ENCODE measurements around the gene PTPRN2. TPM values are rescaled to one million over a fixed set of nuclear protein-coding genes. Genes with fewer than 3 reads are reported as not detected.

The PTPRN2 gene
- polyA plus RNA-seq, 1 of the 3 experiments (the other 2 are of a cell fraction), result 4.0 TPM

GRCh38 chr7:157770716-157771320 lies 816.8 kb downstream of the PTPRN2 start:
- TF ChIP-seq ELF1 (IDR thresholded peaks at IDR 0.05) (no peak), EZH2phosphoT487 (IDR thresholded peaks at IDR 0.05; ENCODE audit: borderline replicate concordance, low read depth) (no peak), MEF2A (IDR thresholded peaks at IDR 0.05; ENCODE audit: borderline replicate concordance, low read depth) (no peak), SIN3A (IDR thresholded peaks at IDR 0.05; ENCODE audit: borderline replicate concordance, low read depth, low read length) (no peak)
- H3K9me2 ChIP-seq, result no peaks in the 10 kb centered on the region
- H4K20me1 ChIP-seq (ENCODE audit: insufficient read depth), result no peaks in the 10 kb centered on the region
- no peaks in the 10 kb centered on the region; the same call in 1 of the 2 replicates for H3K9me3 ChIP-seq
- WGBS (ENCODE audit: low lambda C conversion rate), result 49% methylated on average over 13 of the region's 13 CpGs
- H3K27ac ChIP-seq (ENCODE audit: low read depth in 2 of 2, low read length in 1 of 2), result no peak overlapping the region
- H3K4me2 ChIP-seq, result no peak overlapping the region
- no peaks in the 10 kb centered on the region for H3K36me3 ChIP-seq (replicated peaks in 1 of 2; ENCODE audit: control insufficient read depth in 1 of 2, insufficient read depth in 2 of 2, low read length in 1 of 2)
- no peak for DNase-seq
- ChIA-PET POLR2A (interaction anchor here (0.9 kb wide), 1 partner anchor 17 kb away, joined by 3 read pairs; no protein-coding TSS in a partner anchor), CTCF (interaction anchor here (0.7 kb wide), 1 partner anchor 339 kb away, joined by 3 read pairs; no protein-coding TSS in a partner anchor)
- H3K4me3 ChIP-seq (ENCODE audit: low read depth in 2 of 2, low read length in 1 of 2), result no peak overlapping the region
- H2AFZ ChIP-seq (ENCODE audit: low read depth), result no peak overlapping the region
- H3F3A ChIP-seq (replicated peaks; ENCODE audit: insufficient read depth), result no peaks in the 10 kb centered on the region
- H3K27me3 ChIP-seq (ENCODE audit: insufficient read depth), result no peaks in the 10 kb centered on the region
- H3K79me2 ChIP-seq (ENCODE audit: insufficient read depth), result no peaks in the 10 kb centered on the region
- H3K4me1 ChIP-seq (ENCODE audit: control insufficient read depth in 1 of 2, insufficient read depth in 2 of 2, low read depth in 1 of 2, low read length in 1 of 2), result peaks cover 0 to 12% of the 10 kb centered on the region in 2 experiments; a peak in 1 of 4 replicates
- no peak overlapping the region for H3K9ac ChIP-seq

GRCh38 chr7:157769526-157770215 lies 818.0 kb downstream of the PTPRN2 start:
- Histone ChIP-seq H3K27ac (ENCODE audit: low read depth in 2 of 2, low read length in 1 of 2) (no peak overlapping the region), H3K4me2 (no peak overlapping the region), H4K20me1 (ENCODE audit: insufficient read depth) (no peaks in the 10 kb centered on the region), H3K9me3 (no peaks in the 10 kb centered on the region; the same call in 1 of the 2 replicates), H3K9me2 (no peaks in the 10 kb centered on the region), H3K4me1 (ENCODE audit: control insufficient read depth in 1 of 2, insufficient read depth in 2 of 2, low read depth in 1 of 2, low read length in 1 of 2) (peaks cover 0 to 12% of the 10 kb centered on the region in 2 experiments; a peak in 1 of 4 replicates), H3K4me3 (ENCODE audit: low read depth in 2 of 2, low read length in 1 of 2) (no peak overlapping the region), H2AFZ (ENCODE audit: low read depth) (no peak overlapping the region), H3K9ac (no peak overlapping the region), H3F3A (replicated peaks; ENCODE audit: insufficient read depth) (no peaks in the 10 kb centered on the region), H3K36me3 (replicated peaks in 1 of 2; ENCODE audit: control insufficient read depth in 1 of 2, insufficient read depth in 2 of 2, low read length in 1 of 2) (no peaks in the 10 kb centered on the region), H3K27me3 (ENCODE audit: insufficient read depth) (no peaks in the 10 kb centered on the region), H3K79me2 (ENCODE audit: insufficient read depth) (no peaks in the 10 kb centered on the region)
- 58% methylated on average over 19 of the region's 19 CpGs for WGBS (ENCODE audit: low lambda C conversion rate)
- POLR2A ChIA-PET, result no interaction called here
- TF ChIP-seq USF2 (IDR thresholded peaks at IDR 0.05; ENCODE audit: borderline replicate concordance, low read depth, low read length), result no peak
- peak in 1 of 2 experiments; percentile 32; a peak in 1 of 4 replicates for TF ChIP-seq EP300 (IDR thresholded peaks at IDR 0.05; ENCODE audit: borderline replicate concordance in 1 of 2, low read depth in 1 of 2, low read length in 1 of 2)
- TF ChIP-seq FOXM1 (IDR thresholded peaks at IDR 0.05; ENCODE audit: low read depth), result no peak
- no peak for TF ChIP-seq PBX3 (IDR thresholded peaks at IDR 0.05)
- no peak for TF ChIP-seq USF1 (IDR thresholded peaks at IDR 0.05; ENCODE audit: borderline replicate concordance, low read depth)
- TF ChIP-seq CTCF (IDR thresholded peaks at IDR 0.05), result no peak
- TF ChIP-seq MEF2A (IDR thresholded peaks at IDR 0.05; ENCODE audit: borderline replicate concordance, low read depth), result no peak
- TF ChIP-seq IRF3 (IDR thresholded peaks at IDR 0.05; ENCODE audit: low read depth, low read length), result no peak
- CTCF ChIA-PET, result interaction anchor here (1.0 kb wide), 1 partner anchor 9 kb away, joined by 3 read pairs; no protein-coding TSS in a partner anchor
- DNase-seq, result no peak
